ENCODE measurements around the gene EVA1A. TPM values are rescaled to one million over a fixed set of nuclear protein-coding genes. Genes with fewer than 3 reads are reported as not detected.

The EVA1A gene
- total and polyA plus RNA-seq, 2 of the 8 experiments (the other 6 are each of a cell fraction or from before 2014, with no cell fraction given), result 2.4 to 4.3 TPM

- TF ChIP-seq FOSL1 (IDR thresholded peaks at IDR 0.05; ENCODE audit: insufficient read depth, low read depth, low read length) (no peak), BCL11A (IDR thresholded peaks at IDR 0.05; ENCODE audit: low read depth in 2 of 2, low read length in 2 of 2) (no peak), CHD7 (IDR thresholded peaks at IDR 0.05; ENCODE audit: insufficient replicate concordance, low read length) (no peak)
Observed at GRCh38 chr2:75525434-75526310, 35.1 kb downstream of the EVA1A start (continued).

All from H1 (cell line).